Osteoblast (primary cell): ENCODE measurements around the gene LUZP4. TPM values are rescaled to one million over a fixed set of nuclear protein-coding genes. Genes with fewer than 3 reads are reported as not detected.
"Not testable (repeated sequence)": the region's sequence is repeated elsewhere in the genome, so short reads cannot be mapped to it uniquely, and the experiment has no call there.

Experiments used
- DNase-seq: peaks from one replicate; pipeline ENCODE4 v3.0.0; 2011; ENCODE audit warnings: low spot score, mixed read lengths; ENCODE audit not compliant: insufficient read length; ENCODE audit errors: missing footprints
- H2AFZ ChIP-seq: 2 replicates; pipeline ENCODE4 v1.6.0; 2011; ENCODE audit warnings: mild to moderate bottlenecking, low read length
- H3K27ac ChIP-seq: 2 replicates; pipeline ENCODE4 v1.5.1; 2011; ENCODE audit warnings: mild to moderate bottlenecking, low read depth, low read length, moderate library complexity
- H3K27me3 ChIP-seq: 2 replicates; pipeline ENCODE4 v1.6.0; 2012; ENCODE audit warnings: mild to moderate bottlenecking, control low read depth, inconsistent platforms, low read length, moderate library complexity; ENCODE audit not compliant: insufficient read depth
- H3K36me3 ChIP-seq: 2 replicates; pipeline ENCODE4 v1.5.1; 2011; ENCODE audit warnings: mild to moderate bottlenecking, low read length, control low read depth, moderate library complexity; ENCODE audit not compliant: insufficient read depth
- H3K4me1 ChIP-seq: 2 replicates; pipeline ENCODE4 v1.5.1; 2011; ENCODE audit warnings: mild to moderate bottlenecking, low read length, control low read depth, moderate library complexity; ENCODE audit not compliant: insufficient read depth
- H3K4me2 ChIP-seq: 2 replicates; pipeline ENCODE4 v1.6.0; 2011; ENCODE audit warnings: mild to moderate bottlenecking, low read length; ENCODE audit not compliant: insufficient read depth
- H3K4me3 ChIP-seq: fragments of 200-600 bp; sonication (generic); 3 replicates; pipeline ENCODE4 v1.5.1; 2012; ENCODE audit warnings: mild to moderate bottlenecking, low read length, inconsistent platforms; ENCODE audit not compliant: insufficient read depth
- H3K79me2 ChIP-seq: 2 replicates; pipeline ENCODE4 v1.6.0; 2012; ENCODE audit warnings: mild to moderate bottlenecking, low read length, control low read depth, inconsistent platforms; ENCODE audit not compliant: insufficient read depth
- H3K9me3 ChIP-seq: 2 replicates; pipeline ENCODE4 v1.5.1; 2011; ENCODE audit warnings: low read depth, low read length, control low read depth
- H4K20me1 ChIP-seq: 2 replicates; pipeline ENCODE4 v1.6.0; 2012; ENCODE audit warnings: mild to moderate bottlenecking, low read length, control low read depth; ENCODE audit not compliant: insufficient read depth
- total RNA-seq: library from RNA; depleted of rRNA; stranded (reverse); fragments of >200 nt; gene quantifications from 2 replicates; pipeline ENCODE4 v1.2.3, GENCODE V29; 2012
- TF ChIP-seq, protein P1 (sequence below): IDR thresholded peaks from 2 replicates; pipeline ENCODE4 v1.5.1; 2011; ENCODE audit warnings: mild to moderate bottlenecking, low read depth, low read length, moderate library complexity; ENCODE audit errors: extremely low read depth

The LUZP4 gene
- total RNA-seq, 1 donor = not detected

GRCh38 chrX:115322375-115322774 lies 32.9 kb downstream of the LUZP4 start:
- Histone ChIP-seq H3K4me1 (no peaks in the 10 kb centered on the region), H4K20me1 (no peaks in the 10 kb centered on the region), H3K9me3 (no peaks in the 10 kb centered on the region), H3K27me3 (peaks cover 18% of the 10 kb centered on the region), H3K79me2 (no peaks in the 10 kb centered on the region), H3K27ac (no peak overlapping the region), H2AFZ (no peak overlapping the region), H3K36me3 (no peaks in the 10 kb centered on the region), H3K4me3 (no peak overlapping the region), H3K4me2 (no peak overlapping the region)
- TF ChIP-seq, protein P1, sequence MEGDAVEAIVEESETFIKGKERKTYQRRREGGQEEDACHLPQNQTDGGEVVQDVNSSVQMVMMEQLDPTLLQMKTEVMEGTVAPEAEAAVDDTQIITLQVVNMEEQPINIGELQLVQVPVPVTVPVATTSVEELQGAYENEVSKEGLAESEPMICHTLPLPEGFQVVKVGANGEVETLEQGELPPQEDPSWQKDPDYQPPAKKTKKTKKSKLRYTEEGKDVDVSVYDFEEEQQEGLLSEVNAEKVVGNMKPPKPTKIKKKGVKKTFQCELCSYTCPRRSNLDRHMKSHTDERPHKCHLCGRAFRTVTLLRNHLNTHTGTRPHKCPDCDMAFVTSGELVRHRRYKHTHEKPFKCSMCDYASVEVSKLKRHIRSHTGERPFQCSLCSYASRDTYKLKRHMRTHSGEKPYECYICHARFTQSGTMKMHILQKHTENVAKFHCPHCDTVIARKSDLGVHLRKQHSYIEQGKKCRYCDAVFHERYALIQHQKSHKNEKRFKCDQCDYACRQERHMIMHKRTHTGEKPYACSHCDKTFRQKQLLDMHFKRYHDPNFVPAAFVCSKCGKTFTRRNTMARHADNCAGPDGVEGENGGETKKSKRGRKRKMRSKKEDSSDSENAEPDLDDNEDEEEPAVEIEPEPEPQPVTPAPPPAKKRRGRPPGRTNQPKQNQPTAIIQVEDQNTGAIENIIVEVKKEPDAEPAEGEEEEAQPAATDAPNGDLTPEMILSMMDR = no peak
- DNase-seq = no peak

DNA sequence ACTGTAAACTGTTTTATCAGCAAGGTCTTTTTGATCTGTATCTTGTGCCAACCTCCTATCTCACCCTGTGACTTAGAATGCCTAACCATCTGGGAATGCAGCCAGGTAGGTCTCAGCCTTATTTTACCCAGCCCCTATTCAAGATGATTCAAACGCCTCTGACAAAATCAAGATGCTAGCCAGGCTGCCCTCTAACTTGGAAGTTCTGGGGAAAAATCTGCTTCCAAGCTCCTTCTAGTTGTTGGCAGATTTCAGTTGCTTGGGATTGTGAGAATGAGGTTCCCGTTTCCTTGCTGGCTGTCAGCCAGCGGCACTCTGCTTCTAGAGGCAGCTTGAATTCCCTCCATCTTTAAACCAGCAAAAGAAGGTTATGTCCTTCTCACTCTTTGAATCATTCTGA lies 34.7 kb downstream of the LUZP4 start:
- Histone ChIP-seq H3K36me3 (no peaks in the 10 kb centered on the region), H4K20me1 (no peaks in the 10 kb centered on the region), H3K27ac (no peak overlapping the region), H3K79me2 (no peaks in the 10 kb centered on the region), H3K4me3 (no peak overlapping the region), H3K4me2 (no peak overlapping the region), H3K27me3 (peaks cover 18% of the 10 kb centered on the region), H2AFZ (no peak overlapping the region), H3K9me3 (no peaks in the 10 kb centered on the region), H3K4me1 (no peaks in the 10 kb centered on the region)
- DNase-seq = no peak
- TF ChIP-seq, protein P1 = no peak

DNA sequence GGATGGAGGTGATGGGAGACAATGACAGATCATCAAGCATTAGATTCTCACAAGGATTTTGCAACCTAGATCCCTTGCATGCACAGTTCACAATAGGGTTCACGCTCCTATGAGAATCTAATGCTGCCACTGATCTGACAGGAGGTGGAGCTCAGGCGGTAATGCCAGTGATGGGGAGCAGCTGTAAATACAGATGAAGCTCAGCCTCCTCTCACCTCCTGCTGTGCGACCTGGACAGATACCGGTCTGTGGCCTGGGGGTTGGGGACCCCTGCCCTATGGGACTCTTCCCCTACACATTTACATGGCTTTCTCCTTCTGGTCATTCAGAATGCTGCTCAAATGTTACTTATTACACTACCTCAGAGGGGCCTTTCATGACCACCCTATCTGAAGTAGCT lies 39.8 kb downstream of the LUZP4 start:
- not testable (repeated sequence) for H3K79me2 ChIP-seq, H3K9me3 ChIP-seq, H3K4me2 ChIP-seq, H3K4me3 ChIP-seq, H4K20me1 ChIP-seq, H3K27me3 ChIP-seq, H3K27ac ChIP-seq, H2AFZ ChIP-seq, H3K36me3 ChIP-seq, H3K4me1 ChIP-seq, DNase-seq

- peak overlapping the region; percentile 36 for H3K4me3 ChIP-seq
- peaks cover 10% of the 10 kb centered on the region for H3K27me3 ChIP-seq
- peak overlapping the region; percentile 65 for H3K4me2 ChIP-seq
These were observed 41.1 kb downstream of the LUZP4 start for GRCh38 chrX:115330498-115331168.

More at GRCh38 chrX:115330498-115331168, 41.1 kb downstream of the LUZP4 start:
- Histone ChIP-seq H4K20me1 (no peaks in the 10 kb centered on the region), H3K9me3 (no peaks in the 10 kb centered on the region), H2AFZ (no peak overlapping the region), H3K36me3 (no peaks in the 10 kb centered on the region), H3K27ac (no peak overlapping the region), H3K4me1 (peaks cover 3% of the 10 kb centered on the region), H3K79me2 (no peaks in the 10 kb centered on the region)
- peak; percentile 73 for DNase-seq
- TF ChIP-seq, protein P1 = peak; percentile 84
